NB4 (cell line): ENCODE results near the gene HDAC8.

ENCODE experiments used
- CTCF ChIP-seq: IDR thresholded peaks from one replicate; pipeline ENCODE4 v1.5.1; 2012; ENCODE audit warnings: low read depth, low read length
- POLR2A ChIP-seq: IDR thresholded peaks from 2 replicates; pipeline ENCODE4 v1.6.1; 2011; ENCODE audit warnings: mild to moderate bottlenecking; ENCODE audit not compliant: insufficient read length; ENCODE audit errors: extremely low read depth

- TF ChIP-seq CTCF: no peak
- no peak for TF ChIP-seq POLR2A
These were observed 257.8 kb downstream of the HDAC8 start for GRCh38 chrX:72314881-72315280.
